Mucosa of stomach (tissue), 1 donor: ENCODE data around the gene DNAJC4.
A peak's percentile ranks its signal among the peaks of the same experiment; 100 is the strongest.

ENCODE experiments used
- H3K27me3 ChIP-seq: one replicate; pipeline ENCODE4 v1.7.0; 2013; ENCODE audit warnings: mild to moderate bottlenecking, low read length; ENCODE audit not compliant: control insufficient read depth, insufficient read depth
- H3K36me3 ChIP-seq: one replicate; pipeline ENCODE4 v1.7.0; 2013; ENCODE audit warnings: low read length; ENCODE audit not compliant: control insufficient read depth, insufficient read depth
- H3K4me1 ChIP-seq: one replicate; pipeline ENCODE4 v1.7.0; 2013; ENCODE audit warnings: mild to moderate bottlenecking, low read length; ENCODE audit not compliant: control insufficient read depth, insufficient read depth
- H3K4me3 ChIP-seq: one replicate; pipeline ENCODE4 v1.7.0; 2013; ENCODE audit warnings: low read length
- H3K9ac ChIP-seq: one replicate; pipeline ENCODE4 v1.7.0; 2013; ENCODE audit warnings: mild to moderate bottlenecking, low read length, moderate library complexity
- H3K9me3 ChIP-seq: one replicate; pipeline ENCODE4 v1.7.0; 2013; ENCODE audit warnings: mild to moderate bottlenecking, low read length, moderate library complexity; ENCODE audit not compliant: control insufficient read depth
- donor health status: Pancreatic carcinoma.

Gene DNAJC4

GRCh38 chr11:64211181-64211872 lies 19.0 kb upstream of the DNAJC4 start:
- Histone ChIP-seq H3K9me3 (no peaks in the 10 kb centered on the region), H3K9ac (no peak overlapping the region), H3K4me3 (no peak overlapping the region), H3K4me1 (peaks cover 24% of the 10 kb centered on the region), H3K27me3 (no peaks in the 10 kb centered on the region), H3K36me3 (no peaks in the 10 kb centered on the region)

GRCh38 chr11:64216879-64217278 lies 13.5 kb upstream of the DNAJC4 start:
- no peaks in the 10 kb centered on the region for H3K9me3 ChIP-seq
- no peak overlapping the region for H3K4me3 ChIP-seq
- no peaks in the 10 kb centered on the region for H3K36me3 ChIP-seq
- H3K4me1 ChIP-seq = peaks cover 12% of the 10 kb centered on the region
- H3K9ac ChIP-seq = no peak overlapping the region
- H3K27me3 ChIP-seq = no peaks in the 10 kb centered on the region

- no peaks in the 10 kb centered on the region for H3K27me3 ChIP-seq
- H3K9ac ChIP-seq = no peak overlapping the region
- no peak overlapping the region for H3K4me3 ChIP-seq
- peaks cover 25% of the 10 kb centered on the region for H3K4me1 ChIP-seq
- no peaks in the 10 kb centered on the region for H3K36me3 ChIP-seq
- H3K9me3 ChIP-seq = no peaks in the 10 kb centered on the region
Measured at GRCh38 chr11:64218628-64219353, 11.6 kb upstream of the DNAJC4 start.

GRCh38 chr11:64219354-64219684 lies 11.0 kb upstream of the DNAJC4 start:
- Histone ChIP-seq H3K9ac (no peak overlapping the region), H3K9me3 (no peaks in the 10 kb centered on the region), H3K36me3 (no peaks in the 10 kb centered on the region), H3K27me3 (no peaks in the 10 kb centered on the region), H3K4me1 (peaks cover 31% of the 10 kb centered on the region), H3K4me3 (no peak overlapping the region)

- H3K36me3 ChIP-seq = no peaks in the 10 kb centered on the region
- no peak overlapping the region for H3K9ac ChIP-seq
- no peaks in the 10 kb centered on the region for H3K27me3 ChIP-seq
- no peaks in the 10 kb centered on the region for H3K9me3 ChIP-seq
- H3K4me3 ChIP-seq = no peak overlapping the region
- peaks cover 35% of the 10 kb centered on the region for H3K4me1 ChIP-seq
Measured at GRCh38 chr11:64219755-64220154, 10.6 kb upstream of the DNAJC4 start.

GRCh38 chr11:64220271-64220670 lies 10.1 kb upstream of the DNAJC4 start:
- Histone ChIP-seq H3K4me1 (peaks cover 40% of the 10 kb centered on the region), H3K9ac (no peak overlapping the region), H3K4me3 (no peak overlapping the region), H3K27me3 (no peaks in the 10 kb centered on the region), H3K9me3 (no peaks in the 10 kb centered on the region), H3K36me3 (no peaks in the 10 kb centered on the region)

GRCh38 chr11:64220798-64221197 lies 9.6 kb upstream of the DNAJC4 start:
- H3K4me3 ChIP-seq = no peak overlapping the region
- peaks cover 43% of the 10 kb centered on the region for H3K4me1 ChIP-seq
- no peaks in the 10 kb centered on the region for H3K9me3 ChIP-seq
- no peaks in the 10 kb centered on the region for H3K36me3 ChIP-seq
- H3K27me3 ChIP-seq = no peaks in the 10 kb centered on the region
- no peak overlapping the region for H3K9ac ChIP-seq

GRCh38 chr11:64222651-64223000 lies 7.7 kb upstream of the DNAJC4 start:
- Histone ChIP-seq H3K4me1 (peaks cover 56% of the 10 kb centered on the region), H3K4me3 (no peak overlapping the region), H3K9ac (peak overlapping the region; percentile 34), H3K27me3 (no peaks in the 10 kb centered on the region), H3K9me3 (no peaks in the 10 kb centered on the region), H3K36me3 (no peaks in the 10 kb centered on the region)

- no peak overlapping the region for H3K4me3 ChIP-seq
- no peaks in the 10 kb centered on the region for H3K36me3 ChIP-seq
- peak overlapping the region; percentile 34 for H3K9ac ChIP-seq
- H3K9me3 ChIP-seq = no peaks in the 10 kb centered on the region
- H3K27me3 ChIP-seq = no peaks in the 10 kb centered on the region
- peaks cover 57% of the 10 kb centered on the region for H3K4me1 ChIP-seq
Measured at GRCh38 chr11:64223001-64223651, 7.2 kb upstream of the DNAJC4 start.

- Histone ChIP-seq H3K9ac (no peak overlapping the region), H3K4me1 (peaks cover 51% of the 10 kb centered on the region)
Measured at GRCh38 chr11:64224151-64224890, 6.0 kb upstream of the DNAJC4 start.

GRCh38 chr11:64224891-64225607 lies 5.3 kb upstream of the DNAJC4 start:
- H3K9ac ChIP-seq = peak overlapping the region; percentile 96
- H3K36me3 ChIP-seq = no peaks in the 10 kb centered on the region
- H3K27me3 ChIP-seq = no peaks in the 10 kb centered on the region
- H3K4me3 ChIP-seq = peak overlapping the region; percentile 92
- no peaks in the 10 kb centered on the region for H3K9me3 ChIP-seq
- H3K4me1 ChIP-seq = peaks cover 56% of the 10 kb centered on the region

More at GRCh38 chr11:64224151-64224890, 6.0 kb upstream of the DNAJC4 start:
- Histone ChIP-seq H3K36me3 (no peaks in the 10 kb centered on the region), H3K27me3 (no peaks in the 10 kb centered on the region), H3K4me3 (no peak overlapping the region), H3K9me3 (no peaks in the 10 kb centered on the region)
